GM21717 (cell line): ENCODE data around the gene PLA2G2C.
A peak's percentile ranks its signal among the peaks of the same experiment; 100 is the strongest.

Source experiments
- ATAC-seq: cut with Tn5 transposase; IDR thresholded peaks from one replicate; pipeline ENCODE4 v1.9.1; 2021; ENCODE audit warnings: mild to moderate bottlenecking, moderate library complexity; ENCODE audit not compliant: unreplicated experiment

Gene PLA2G2C

DNA sequence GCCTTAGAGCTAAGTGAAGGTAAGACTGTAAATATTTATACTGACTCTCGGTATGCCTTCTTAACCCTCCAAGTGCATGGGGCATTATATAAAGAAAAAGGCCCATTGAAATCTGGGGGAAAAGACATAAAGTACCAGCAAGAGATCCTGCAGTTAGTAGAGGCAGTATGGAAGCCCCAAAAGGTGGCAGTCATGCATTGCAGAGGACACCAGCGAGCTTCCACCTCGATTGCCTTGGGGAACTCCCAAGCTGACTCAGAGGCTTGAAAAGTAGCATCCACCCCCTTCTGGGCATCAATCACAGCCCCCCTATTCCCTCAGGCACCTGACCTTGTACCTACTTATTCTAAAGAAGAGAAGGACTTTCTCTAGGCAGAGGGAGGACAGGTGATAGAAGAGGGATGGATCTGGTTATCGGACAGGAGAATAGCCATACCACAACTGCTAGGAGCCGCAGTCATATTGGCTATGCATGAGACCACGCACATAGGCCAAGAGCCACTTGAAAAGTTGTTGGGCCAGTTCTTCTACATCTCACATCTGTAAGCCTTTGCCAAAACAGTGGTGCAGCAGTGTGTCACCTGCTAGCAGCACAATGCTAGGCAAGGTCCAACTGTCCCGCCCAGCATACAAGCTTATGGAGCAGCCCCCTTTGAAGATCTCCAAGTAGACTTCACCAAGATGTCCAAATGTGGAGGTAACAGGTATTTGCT lies 27.8 kb downstream of the PLA2G2C start:
- no peak for ATAC-seq

DNA sequence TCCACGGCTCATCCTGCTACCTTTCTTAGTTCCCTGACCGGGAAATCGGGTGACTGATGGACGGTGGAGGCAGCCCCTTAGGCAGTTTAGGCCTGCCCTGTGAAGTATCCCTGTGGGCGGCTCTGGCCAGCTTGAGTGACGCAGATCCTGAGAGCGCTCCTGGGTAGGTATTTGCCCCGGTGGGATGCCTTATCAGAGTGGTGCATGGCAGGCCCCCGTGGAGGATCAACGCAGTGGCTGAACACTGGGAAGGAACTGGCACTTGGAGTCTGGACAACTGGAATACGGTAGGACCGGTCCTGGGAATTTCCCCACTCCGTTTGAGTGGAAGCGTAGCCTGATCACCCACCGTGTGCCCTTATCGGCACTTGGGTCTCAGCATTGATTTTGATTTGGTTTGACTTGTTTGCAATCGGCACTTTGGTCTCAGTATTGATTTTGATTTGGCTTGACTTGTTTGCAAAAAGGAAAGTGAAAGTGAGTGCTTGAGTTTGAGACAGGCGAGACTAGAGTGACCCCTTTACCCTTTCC lies 32.0 kb downstream of the PLA2G2C start:
- no peak for ATAC-seq

DNA sequence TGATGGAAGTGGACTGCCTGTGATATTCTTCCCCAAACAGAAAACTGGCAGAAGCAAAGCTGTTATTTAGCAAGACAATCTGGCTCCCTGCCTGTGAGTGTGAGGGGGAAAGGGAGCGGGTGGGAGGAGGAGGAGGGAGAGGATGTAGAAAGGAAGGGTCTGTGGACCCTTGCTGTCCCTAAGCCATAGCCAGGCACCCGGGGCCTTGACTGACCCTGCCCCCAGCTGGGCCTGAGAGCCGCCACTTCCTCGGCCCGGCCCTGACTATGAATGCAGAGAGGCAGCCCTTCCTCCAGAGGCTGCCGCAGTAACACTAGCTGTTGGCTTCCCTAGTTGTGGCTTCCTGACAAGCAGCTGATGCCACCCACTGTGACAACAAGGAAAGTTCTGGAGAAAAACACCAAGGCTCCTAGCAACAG lies 33.3 kb downstream of the PLA2G2C start:
- no peak for ATAC-seq

DNA sequence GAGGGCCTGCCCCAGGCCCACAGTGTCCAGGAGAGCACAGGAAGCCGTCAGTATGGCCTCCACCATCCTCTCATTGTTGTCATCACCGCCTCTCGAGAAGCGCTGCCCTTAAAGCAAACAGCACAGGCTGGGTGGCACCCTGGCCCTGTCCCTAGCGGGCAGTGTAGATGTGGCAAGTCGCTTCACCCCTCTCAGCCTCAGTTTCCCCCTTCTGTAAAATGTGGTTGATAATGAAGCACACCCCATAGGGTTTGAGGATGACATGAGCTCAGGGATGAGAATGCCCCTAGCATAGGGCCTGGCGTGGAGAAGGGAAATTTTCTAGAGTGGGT lies 33.8 kb downstream of the PLA2G2C start:
- no peak for ATAC-seq

DNA sequence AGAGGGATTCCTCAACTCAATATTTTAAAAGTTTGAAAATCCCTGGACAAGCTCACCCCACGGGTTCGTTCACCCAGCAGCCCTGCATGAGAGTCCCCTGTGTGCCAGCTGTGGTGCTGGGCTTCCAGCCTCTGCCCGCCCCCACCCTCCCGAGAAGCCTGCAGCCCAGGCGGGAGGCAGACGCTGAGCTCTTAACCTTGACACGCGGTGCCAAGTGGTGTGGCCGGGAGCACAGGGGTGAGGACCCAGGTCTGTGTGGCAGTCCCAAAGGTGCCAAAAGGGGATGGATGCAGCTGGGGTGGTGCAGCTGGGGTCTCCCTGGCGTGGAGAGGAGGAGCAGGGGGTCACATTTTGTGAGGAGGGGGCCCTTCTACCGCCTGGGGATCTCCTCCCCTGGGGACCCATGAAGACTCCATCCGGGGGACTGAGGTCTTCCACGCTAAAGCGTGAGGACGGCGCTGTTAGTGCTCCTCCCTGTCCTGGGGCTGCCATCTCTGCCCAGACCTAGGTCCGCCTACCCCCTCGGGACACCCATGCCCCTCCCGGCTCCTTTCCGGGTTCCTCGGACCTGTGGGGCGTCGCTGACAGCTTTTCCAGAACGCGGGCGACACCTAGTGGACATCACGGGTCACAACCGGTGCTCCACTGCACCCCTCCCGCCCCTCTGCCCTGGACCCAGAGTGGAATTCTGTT lies 34.3 kb downstream of the PLA2G2C start:
- peak; percentile 55 for ATAC-seq

DNA sequence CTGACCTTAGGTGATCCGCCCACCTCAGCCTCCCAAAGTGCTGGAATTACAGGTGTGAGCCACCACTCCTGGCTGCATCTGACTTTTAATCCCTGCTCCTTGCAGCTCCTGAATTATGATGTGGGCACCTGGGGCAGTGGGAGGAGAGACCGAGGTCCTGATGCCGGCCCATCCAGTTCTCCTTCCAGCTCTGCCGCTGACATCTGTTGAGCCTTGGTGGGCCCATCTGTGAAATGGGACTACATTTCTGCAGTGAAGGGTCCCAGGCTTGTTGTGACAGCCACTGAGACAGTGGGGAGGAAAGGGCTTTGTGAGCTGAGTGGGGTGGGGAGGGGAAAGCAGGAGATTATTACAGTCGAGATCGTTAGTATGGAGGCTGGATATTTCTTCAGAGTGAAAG lies 35.3 kb downstream of the PLA2G2C start:
- ATAC-seq, result no peak

DNA sequence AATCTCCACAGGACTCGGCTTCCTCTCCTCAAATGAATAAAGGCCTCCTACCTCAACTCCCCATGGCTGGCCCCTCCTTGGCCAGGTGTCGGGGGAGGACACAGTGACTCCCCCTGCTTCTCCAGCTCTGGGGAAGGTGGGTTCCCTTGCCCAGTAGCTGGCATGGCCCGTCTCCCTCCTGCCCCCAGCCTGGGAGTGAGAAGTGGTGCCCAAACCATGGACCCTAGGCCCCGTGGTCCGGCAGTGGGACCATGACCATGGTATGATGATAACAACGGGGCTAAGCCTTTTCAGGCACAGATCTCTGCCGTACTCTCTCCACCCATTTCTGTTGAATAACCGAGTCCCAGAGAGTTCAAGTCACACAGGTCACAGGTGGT lies 36.0 kb downstream of the PLA2G2C start:
- ATAC-seq, result no peak

DNA sequence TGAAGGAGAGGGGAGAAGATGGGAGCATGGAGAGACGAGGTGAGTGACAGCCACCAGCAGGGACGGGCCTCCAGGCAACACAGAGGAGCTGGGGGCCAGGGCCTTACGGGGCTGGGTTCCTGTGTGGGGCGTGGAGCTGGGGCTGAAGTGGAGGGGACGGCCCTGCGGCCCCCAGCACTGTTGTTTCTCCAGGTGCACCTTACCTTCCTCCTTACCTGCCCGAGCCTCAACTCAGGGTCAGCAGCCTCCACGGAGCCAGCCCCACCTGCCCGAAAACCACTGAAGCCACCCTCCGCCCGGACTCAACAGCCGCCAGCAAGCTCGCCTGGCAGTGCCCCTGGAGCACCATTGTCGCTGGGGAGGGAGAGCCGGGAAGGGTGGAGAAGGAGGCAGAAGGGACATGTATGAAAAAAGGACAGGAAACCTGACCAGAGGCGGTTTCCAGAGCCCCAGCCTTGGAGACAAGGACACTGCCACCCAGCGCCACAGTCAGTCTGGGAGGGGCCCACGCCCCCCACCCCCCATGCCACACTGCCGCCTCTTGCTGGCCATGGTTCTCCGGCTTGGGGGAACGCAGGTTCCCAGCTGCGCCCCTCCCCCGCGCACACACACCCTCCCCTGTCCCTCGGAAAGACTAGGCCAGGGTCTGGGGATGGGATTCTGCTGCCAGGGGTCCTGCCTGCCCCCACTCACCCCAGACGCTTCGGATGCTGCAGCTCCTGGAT lies 36.6 kb downstream of the PLA2G2C start:
- ATAC-seq, result no peak

DNA sequence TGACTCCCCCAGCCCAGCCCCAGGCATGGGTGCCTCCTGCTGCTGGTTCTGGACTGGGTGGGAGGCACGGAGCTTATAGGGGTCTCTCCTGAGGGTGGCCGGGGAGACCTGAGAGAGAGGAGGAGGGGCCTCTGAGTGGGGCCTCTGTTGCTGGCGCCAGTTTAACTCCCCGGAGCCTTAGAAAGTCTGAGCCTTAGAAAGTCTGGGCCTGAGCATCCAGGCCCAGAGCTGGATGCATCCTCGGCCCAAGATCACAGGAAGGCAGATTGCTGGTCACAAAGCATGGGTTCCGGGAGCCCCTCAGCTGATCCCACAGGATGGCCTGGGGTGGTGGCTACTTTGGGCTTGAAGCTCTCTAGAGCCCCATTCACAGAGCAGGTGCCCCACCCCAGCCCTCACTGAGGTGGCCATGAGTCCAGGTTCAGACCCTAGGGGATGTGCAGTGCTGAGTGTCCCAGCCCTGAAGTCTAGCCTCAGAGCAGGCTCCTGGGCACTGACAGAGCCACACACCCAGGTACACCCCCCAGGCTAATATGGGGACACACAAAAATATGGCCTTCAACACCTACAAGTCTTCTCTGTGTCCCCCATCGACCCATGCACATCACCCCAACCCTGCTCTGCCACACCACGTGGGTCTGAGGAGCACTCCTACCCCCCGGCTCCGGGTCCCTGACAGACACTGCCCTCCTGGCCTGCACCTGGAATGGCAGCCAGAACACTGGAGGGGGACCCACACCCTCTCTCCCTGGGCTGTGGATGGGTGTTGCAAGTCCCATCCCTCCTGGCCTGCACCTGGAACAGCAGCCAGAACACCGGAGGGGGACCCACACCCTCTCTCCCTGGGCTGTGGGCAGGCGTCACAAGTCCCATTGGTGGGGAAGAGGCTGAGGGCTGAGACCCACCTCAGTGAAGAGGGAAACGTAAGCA lies 37.5 kb downstream of the PLA2G2C start:
- no peak for ATAC-seq

DNA sequence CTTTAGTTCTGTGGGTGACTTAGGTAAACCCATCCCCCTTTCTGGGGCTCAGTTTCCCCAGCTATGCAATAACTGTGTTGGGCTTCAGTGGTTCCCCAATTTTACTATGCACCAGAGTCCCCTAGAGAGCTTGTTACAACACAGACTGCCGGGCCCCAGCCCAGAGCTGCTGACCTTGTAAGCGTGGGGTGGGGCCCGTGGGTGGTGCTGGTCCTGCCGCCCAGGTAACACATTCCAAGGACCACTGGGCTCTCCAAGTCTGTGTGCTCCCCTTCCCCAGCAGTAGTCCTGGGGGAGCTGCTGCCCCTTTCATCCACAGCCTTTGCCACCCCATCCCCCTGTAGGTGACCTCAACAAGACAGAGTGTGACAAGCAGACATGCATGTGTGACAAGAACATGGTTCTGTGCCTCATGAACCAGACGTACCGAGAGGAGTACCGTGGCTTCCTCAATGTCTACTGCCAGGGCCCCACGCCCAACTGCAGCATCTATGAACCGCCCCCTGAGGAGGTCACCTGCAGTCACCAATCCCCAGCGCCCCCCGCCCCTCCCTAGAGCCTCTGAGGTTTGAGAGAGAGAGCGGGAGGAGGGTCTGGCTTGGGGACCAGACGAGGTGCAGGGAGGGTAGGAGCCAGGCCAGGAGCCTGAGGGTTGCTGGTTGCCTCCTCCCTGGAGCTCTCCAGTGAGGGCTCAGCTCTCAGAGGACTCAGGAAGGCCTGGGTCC lies 38.3 kb downstream of the PLA2G2C start:
- no peak for ATAC-seq

DNA sequence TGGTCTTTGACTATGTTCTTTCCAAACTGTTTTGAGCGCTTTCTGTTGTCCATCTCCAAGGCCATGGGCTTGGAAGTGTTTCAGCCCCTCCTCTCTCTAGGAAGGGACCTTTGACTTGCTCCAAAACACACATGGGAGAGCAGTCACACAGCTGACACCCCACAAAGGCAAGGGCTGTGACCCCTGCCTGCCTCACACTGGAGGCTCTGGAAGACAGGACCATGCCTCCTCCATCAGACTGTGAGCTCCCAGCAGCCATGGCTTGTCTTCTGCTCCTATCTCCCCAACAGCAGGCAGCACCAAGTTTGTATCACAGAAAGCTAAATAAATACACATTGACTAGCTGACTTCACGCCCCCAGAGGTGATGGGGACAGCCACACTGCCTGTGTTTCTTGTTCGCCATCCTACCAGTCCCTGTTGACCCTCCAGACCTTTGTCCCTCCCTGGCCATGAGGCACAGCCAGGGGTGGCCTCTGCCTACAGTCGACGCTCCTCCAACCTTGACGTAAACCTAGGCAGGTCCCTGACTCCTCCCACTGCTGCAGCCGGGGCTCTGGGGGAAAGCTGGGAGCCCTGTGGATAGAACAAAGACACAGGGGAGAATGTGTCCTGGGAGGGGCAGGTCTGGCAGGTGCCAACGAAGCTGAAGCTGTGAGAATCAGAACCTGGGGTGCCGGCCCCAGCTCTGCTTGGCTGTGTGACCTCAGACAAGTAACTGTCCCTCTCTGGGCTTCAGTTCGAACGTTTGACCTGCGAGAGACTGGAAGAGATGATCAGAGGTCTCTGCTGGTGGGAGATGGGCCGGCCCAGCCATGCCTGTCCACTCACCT lies 42.4 kb downstream of the PLA2G2C start:
- ATAC-seq, result no peak

DNA sequence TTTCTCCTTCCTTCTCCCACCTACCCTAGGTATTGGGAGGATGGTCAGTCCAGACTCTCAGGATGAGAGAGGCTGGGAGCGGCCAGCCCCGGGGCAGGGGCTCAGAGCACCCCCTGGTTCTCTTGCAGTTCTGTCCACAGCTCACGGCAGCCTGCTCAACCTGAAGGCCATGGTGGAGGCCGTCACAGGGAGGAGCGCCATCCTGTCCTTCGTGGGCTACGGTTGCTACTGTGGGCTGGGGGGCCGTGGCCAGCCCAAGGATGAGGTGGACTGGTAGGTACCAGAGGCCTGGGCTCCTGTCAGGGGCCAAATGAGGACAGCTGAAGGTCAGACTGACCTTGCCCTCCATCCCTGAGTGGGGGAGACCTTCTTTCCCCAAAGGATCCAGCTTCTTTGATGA lies 43.0 kb downstream of the PLA2G2C start:
- no peak for ATAC-seq

DNA sequence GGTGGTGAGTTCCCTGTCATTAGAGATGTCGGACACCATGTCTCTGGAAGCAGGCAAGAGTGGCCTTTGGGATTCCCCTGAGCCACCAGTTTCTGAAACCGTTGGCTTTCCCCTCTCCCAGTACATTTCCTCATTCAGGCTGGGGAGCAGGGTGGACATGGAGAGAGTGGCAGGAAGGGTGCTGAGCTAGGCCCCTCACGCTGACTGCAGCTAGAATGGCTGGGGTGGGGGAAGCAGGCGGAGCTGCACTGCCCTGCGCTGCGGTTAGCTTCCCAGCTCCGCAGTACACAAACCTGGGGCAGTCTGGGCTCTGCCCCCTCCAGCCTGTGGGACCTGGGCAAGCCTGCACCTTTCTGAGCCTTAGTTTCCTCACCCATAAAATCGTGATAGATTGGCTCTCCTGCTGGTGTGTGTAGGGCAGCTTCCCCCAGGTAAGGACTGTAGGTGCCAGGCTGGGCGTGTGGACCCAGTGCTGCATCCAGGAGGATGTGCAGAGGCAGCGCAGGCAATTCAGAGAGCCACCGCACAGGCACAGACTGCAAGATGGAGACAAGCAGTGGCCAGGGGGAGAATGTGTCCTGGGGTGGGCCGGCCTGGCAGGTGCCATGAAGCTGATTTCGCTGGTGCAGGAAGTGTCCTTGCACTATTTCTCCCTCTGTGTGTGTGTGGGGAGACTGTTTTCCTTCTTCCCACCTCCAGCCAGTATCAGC lies 44.2 kb downstream of the PLA2G2C start:
- no peak for ATAC-seq

DNA sequence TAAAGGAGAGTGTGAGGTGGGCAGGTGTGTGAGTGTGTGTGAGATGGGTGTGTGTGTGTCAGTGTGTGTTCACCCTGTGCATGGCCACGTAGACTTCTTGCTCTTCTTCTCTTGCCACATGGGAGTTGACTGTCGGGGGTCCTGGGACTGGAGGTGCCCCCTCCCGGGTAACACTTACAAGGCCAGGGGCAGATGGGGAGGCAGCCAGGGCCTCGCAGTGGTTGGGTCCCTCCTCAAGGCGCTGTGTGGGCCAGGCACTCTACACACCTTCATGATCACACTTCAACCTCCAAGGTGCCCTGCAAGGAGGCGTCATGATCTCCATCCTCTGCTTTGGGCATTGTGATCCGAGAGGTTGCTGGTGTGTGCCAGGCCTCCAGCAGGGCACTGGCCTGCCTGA lies 44.9 kb downstream of the PLA2G2C start:
- ATAC-seq, result no peak

DNA sequence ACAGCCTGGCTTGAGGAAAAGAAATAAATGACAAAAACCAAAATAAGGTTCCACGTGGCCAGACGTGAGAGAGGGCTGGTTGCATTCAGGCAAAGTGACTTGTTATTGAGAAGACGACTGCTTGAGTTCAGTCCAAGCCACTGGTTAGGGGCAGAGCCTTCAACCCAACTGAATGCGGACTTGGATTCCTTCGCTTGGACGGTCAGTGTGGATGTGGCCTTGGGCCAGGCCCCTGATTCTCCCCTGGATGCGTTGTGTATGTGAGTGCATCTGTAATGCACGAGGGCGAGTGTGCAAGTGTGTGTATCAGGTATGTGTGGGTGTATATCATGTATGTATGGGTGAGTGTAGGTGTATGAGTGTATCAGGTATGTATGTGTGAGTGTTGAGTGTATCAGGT lies 45.3 kb downstream of the PLA2G2C start:
- no peak for ATAC-seq

DNA sequence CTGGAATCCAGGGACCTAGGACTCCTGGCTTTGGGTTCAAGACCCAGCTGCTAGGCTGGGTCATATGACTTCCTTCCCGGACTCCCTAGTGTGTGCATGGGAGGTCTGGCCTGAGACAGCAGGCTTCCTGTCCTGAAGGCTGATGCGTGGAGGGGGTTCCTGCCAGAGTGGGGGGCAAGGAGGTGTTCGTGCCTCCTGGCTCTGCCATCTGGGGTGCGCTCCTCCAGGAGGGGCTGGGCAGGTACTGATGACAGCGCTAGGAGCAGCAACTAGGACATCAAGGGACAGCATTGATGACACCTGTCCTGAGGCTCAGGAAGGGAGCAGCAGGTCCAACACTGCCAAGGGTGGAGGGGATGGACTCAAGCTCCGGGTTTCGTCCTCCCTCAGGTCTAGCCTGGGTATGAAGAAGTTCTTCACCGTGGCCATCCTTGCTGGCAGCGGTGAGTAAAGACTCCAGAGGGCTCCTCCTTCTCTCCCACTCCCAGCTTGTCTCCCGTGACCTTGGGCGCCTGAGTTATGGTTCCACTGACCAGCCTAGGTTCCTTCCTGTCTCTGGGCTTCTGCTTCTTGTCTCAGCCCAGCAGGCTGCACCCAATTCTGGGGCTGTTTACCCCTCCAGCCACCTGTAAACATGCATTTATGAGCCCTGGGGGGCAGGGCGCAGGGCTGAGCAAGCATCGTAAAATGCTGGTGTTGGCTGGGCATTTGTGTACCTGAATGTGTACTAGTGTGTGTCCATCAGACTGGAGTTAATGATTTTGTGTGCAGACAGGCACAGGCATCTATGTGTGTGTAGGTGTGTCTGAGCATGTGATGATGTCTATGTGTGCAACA lies 46.3 kb downstream of the PLA2G2C start:
- ATAC-seq, result no peak

DNA sequence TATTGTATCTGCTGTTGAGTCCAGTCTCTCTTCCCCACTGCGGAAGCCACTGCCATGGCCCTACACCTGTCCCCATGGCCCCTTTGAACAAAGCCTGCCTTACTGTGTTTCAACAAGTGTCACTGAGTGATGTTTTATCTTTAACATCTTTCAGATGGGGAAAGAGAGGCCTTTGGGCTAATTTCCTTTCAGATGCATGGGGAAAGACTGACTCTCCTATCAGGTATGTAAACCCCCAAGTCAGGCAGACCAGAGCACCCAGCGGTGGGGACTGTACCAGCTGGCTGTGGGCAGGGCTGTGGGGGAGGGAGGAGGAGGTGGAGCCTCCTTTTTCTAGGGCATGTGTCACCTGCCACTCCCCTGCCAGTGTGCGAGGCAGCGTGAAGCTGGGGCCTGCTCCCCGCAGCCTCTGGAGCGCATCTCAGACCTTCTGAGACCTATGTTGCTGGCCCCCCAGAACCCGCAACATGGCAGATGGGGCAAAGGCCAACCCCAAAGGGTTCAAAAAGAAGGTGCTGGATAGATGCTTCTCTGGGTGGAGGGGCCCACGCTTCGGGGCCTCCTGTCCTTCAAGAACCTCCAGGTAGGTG lies 47.3 kb downstream of the PLA2G2C start, which contains the start of gene PLA2G2F:
TSS of gene PLA2G2F (plus strand) at position 363 of the 590 bp plus-strand sequence. CDS start at position 468, 105 bp downstream.
- no peak for ATAC-seq
